H9 (cell line): Measurements from ENCODE around the gene FHOD3. TPM values are rescaled to one million over a fixed set of nuclear protein-coding genes. Genes with fewer than 3 reads are reported as not detected.

Experiments
- DNase-seq: peaks from one replicate; pipeline ENCODE4 v3.0.0-alpha.2; 2017
- H2AFZ ChIP-seq: one replicate; pipeline ENCODE4 v1.6.1; 2013; ENCODE audit warnings: mild to moderate bottlenecking, low read length, control low read depth, moderate library complexity
- H2AK5ac ChIP-seq: 2 replicates; pipeline ENCODE4 v1.6.1; 2013; ENCODE audit warnings: low read length, control low read depth, mixed read lengths; ENCODE audit not compliant: insufficient read length
- H2BK120ac ChIP-seq: one replicate; pipeline ENCODE4 v1.6.1; 2013; ENCODE audit warnings: low read depth, mild to moderate bottlenecking, low read length, control low read depth, inconsistent platforms; ENCODE audit not compliant: poor library complexity, severe bottlenecking
- H2BK12ac ChIP-seq: 2 replicates; pipeline ENCODE4 v1.6.1; 2013; ENCODE audit warnings: low read length, control low read depth, mixed read lengths, low read depth; ENCODE audit not compliant: insufficient read length
- H2BK15ac ChIP-seq: 2 replicates; pipeline ENCODE4 v1.6.1; 2013; ENCODE audit warnings: low read depth, low read length, control low read depth
- H2BK20ac ChIP-seq: one replicate; pipeline ENCODE4 v1.6.1; 2013; ENCODE audit warnings: low read depth, mild to moderate bottlenecking, low read length, control low read depth, inconsistent platforms; ENCODE audit not compliant: poor library complexity, severe bottlenecking
- H2BK5ac ChIP-seq: 2 replicates; pipeline ENCODE4 v1.6.1; 2013; ENCODE audit warnings: low read length, control low read depth, mixed read lengths; ENCODE audit not compliant: insufficient read length
- H3K14ac ChIP-seq: 2 replicates; pipeline ENCODE4 v1.6.1; 2013; ENCODE audit warnings: low read length, control low read depth; ENCODE audit not compliant: insufficient read depth
- H3K18ac ChIP-seq: 2 replicates; pipeline ENCODE4 v1.6.1; 2013; ENCODE audit warnings: low read depth, mild to moderate bottlenecking, mixed read lengths, low read length, control low read depth; ENCODE audit not compliant: insufficient read length
- H3K23ac ChIP-seq: 2 replicates; pipeline ENCODE4 v1.6.1; 2013; ENCODE audit warnings: low read length, control low read depth, mixed read lengths, low read depth; ENCODE audit not compliant: insufficient read length
- H3K23me2 ChIP-seq: 2 replicates; pipeline ENCODE4 v1.6.1; 2013; ENCODE audit warnings: low read depth, mild to moderate bottlenecking, mixed read lengths, low read length, control low read depth; ENCODE audit not compliant: insufficient read length, poor library complexity, severe bottlenecking
- H3K27ac ChIP-seq: 2 replicates; pipeline ENCODE4 v1.5.1; 2013; ENCODE audit warnings: low read length, control low read depth, mixed read lengths, low read depth; ENCODE audit not compliant: insufficient read length
- H3K27me3 ChIP-seq: 2 replicates; pipeline ENCODE4 v1.6.1; 2013; ENCODE audit warnings: low read length, control low read depth, inconsistent platforms; ENCODE audit not compliant: insufficient read depth
- H3K4ac ChIP-seq: 2 replicates; pipeline ENCODE4 v1.6.1; 2013; ENCODE audit warnings: low read depth, mild to moderate bottlenecking, control low read depth, inconsistent platforms, low read length, moderate library complexity
- H3K4me1 ChIP-seq: 2 replicates; pipeline ENCODE4 v1.6.1; 2013; ENCODE audit warnings: low read length, control low read depth, inconsistent platforms; ENCODE audit not compliant: insufficient read depth
- H3K4me2 ChIP-seq: 2 replicates; pipeline ENCODE4 v1.6.1; 2013; ENCODE audit warnings: low read length, control low read depth, mixed read lengths; ENCODE audit not compliant: insufficient read length, insufficient read depth
- H3K56ac ChIP-seq: 2 replicates; pipeline ENCODE4 v1.6.1; 2013; ENCODE audit warnings: low read depth, mild to moderate bottlenecking, mixed read lengths, low read length, control low read depth; ENCODE audit not compliant: insufficient read length
- H3K79me1 ChIP-seq: 2 replicates; pipeline ENCODE4 v1.6.1; 2013; ENCODE audit warnings: low read depth, mild to moderate bottlenecking, moderate library complexity, low read length, control low read depth, inconsistent platforms; ENCODE audit not compliant: insufficient read depth, poor library complexity, severe bottlenecking
- H3K79me2 ChIP-seq: 2 replicates; pipeline ENCODE4 v1.6.1; 2013; ENCODE audit warnings: low read length, control low read depth, inconsistent platforms; ENCODE audit not compliant: insufficient read depth
- H3K9ac ChIP-seq: 2 replicates; pipeline ENCODE4 v1.6.1; 2013; ENCODE audit warnings: low read length, control low read depth, mixed read lengths; ENCODE audit not compliant: insufficient read length; ENCODE audit errors: extremely low read depth
- H3K9me3 ChIP-seq: one replicate; pipeline ENCODE4 v1.6.1; 2013; ENCODE audit warnings: low read depth, low read length, inconsistent platforms; ENCODE audit not compliant: control insufficient read depth
- H3T11ph ChIP-seq: one replicate; pipeline ENCODE4 v1.6.1; 2013; ENCODE audit warnings: mild to moderate bottlenecking, low read length, control low read depth, inconsistent platforms
- H4K20me1 ChIP-seq: one replicate; pipeline ENCODE4 v1.6.1; 2013; ENCODE audit not compliant: control insufficient read depth, insufficient read length, insufficient read depth
- H4K5ac ChIP-seq: 2 replicates; pipeline ENCODE4 v1.6.1; 2013; ENCODE audit warnings: low read depth, mild to moderate bottlenecking, mixed read lengths, low read length, control low read depth; ENCODE audit not compliant: insufficient read length
- H4K8ac ChIP-seq: replicated peaks from 2 replicates; pipeline ENCODE4 v1.6.1; 2013; ENCODE audit warnings: low read length, control low read depth, mixed read lengths, low read depth; ENCODE audit not compliant: insufficient read length
- H4K91ac ChIP-seq: 2 replicates; pipeline ENCODE4 v1.6.1; 2013; ENCODE audit warnings: low read depth, mild to moderate bottlenecking, moderate library complexity, mixed read lengths, low read length, control low read depth; ENCODE audit not compliant: insufficient read length
- H3K27ac Mint-ChIP-seq, 3 experiments: 2 replicates in 2 of 3; 3 replicates in 1 of 3; pipeline ENCODE4 v1.8.0; 2020 to 2021; ENCODE audit warnings: mixed read lengths in 3 of 3, mild to moderate bottlenecking in 1 of 3, moderate library complexity in 1 of 3
- H3K27me3 Mint-ChIP-seq: 2 replicates; pipeline ENCODE4 v1.8.0; 2021; ENCODE audit warnings: low read depth, mild to moderate bottlenecking, moderate library complexity, mixed read lengths
- H3K36me3 Mint-ChIP-seq, 3 experiments: 2 replicates in 2 of 3; 3 replicates in 1 of 3; pipeline ENCODE4 v1.8.0; 2020 to 2021; ENCODE audit warnings: low read depth in 3 of 3, mixed read lengths in 3 of 3; ENCODE audit not compliant: insufficient read depth in 1 of 3
- H3K4me1 Mint-ChIP-seq, 2 experiments: 2 replicates each; pipeline ENCODE4 v1.8.0; 2020; ENCODE audit warnings: mixed read lengths in 2 of 2
- H3K4me3 Mint-ChIP-seq, 2 experiments: 2 replicates in 1 of 2; 3 replicates in 1 of 2; pipeline ENCODE4 v1.8.0; 2020 to 2021; ENCODE audit warnings: mild to moderate bottlenecking in 2 of 2, mixed read lengths in 2 of 2, moderate library complexity in 1 of 2
- H3K9me3 Mint-ChIP-seq, 2 experiments: 2 replicates in 1 of 2; 3 replicates in 1 of 2; pipeline ENCODE4 v1.8.0; 2020; ENCODE audit warnings: mild to moderate bottlenecking in 2 of 2, mixed read lengths in 2 of 2, moderate library complexity in 1 of 2
- CTCF ChIP-seq: fragments of 200-600 bp; sonication (generic); conservative IDR thresholded peaks from 3 replicates; pipeline ENCODE4 v1.8.0; 2021; ENCODE audit warnings: antibody characterized with exemption, mild to moderate bottlenecking
- WGBS: extraction: QIAGEN DNeasy Blood & Tissue Kit; methylation state at CpG from one replicate; pipeline ENCODE4 v1.1.7; 2013; ENCODE audit warnings: missing lambda C conversion rate, low lambda C conversion rate, mixed read lengths; ENCODE audit not compliant: insufficient read length; ENCODE audit errors: extremely low coverage; 5-methylcytosine and 5-hydroxymethylcytosine counted together
- total RNA-seq: library from RNA; stranded (reverse); gene quantifications from 2 replicates; pipeline ENCODE4 v1.2.1, GENCODE V29; 2021

The FHOD3 gene
- total RNA-seq, 1 experiment from 2014 or later, result 8.0 TPM

- no peak overlapping the region for H3K18ac ChIP-seq
- H2BK12ac ChIP-seq, result no peak overlapping the region
- no peaks in the 10 kb centered on the region for H3K23me2 ChIP-seq
- no peaks in the 10 kb centered on the region for H4K20me1 ChIP-seq
- H3K4me1 Mint-ChIP-seq, result no peaks in the 10 kb centered on the region
- no CpG with 5 or more reads among the region's 1 CpG for WGBS
- no peak overlapping the region for H3T11ph ChIP-seq
- no peak overlapping the region for H3K27ac Mint-ChIP-seq
- no peak overlapping the region for H2AFZ ChIP-seq
- no peak overlapping the region for H3K4me2 ChIP-seq
- no peak overlapping the region for H2BK20ac ChIP-seq
- H3K4ac ChIP-seq, result no peak overlapping the region
- H4K91ac ChIP-seq, result no peak overlapping the region
- H3K4me3 Mint-ChIP-seq, result no peak overlapping the region
- H3K27me3 ChIP-seq, result no peaks in the 10 kb centered on the region
- no peak overlapping the region for H2BK5ac ChIP-seq
- no peaks in the 10 kb centered on the region for H3K9me3 ChIP-seq
- no peaks in the 10 kb centered on the region for H3K79me1 ChIP-seq
- no peak overlapping the region for H3K9ac ChIP-seq
- no peak overlapping the region for H4K8ac ChIP-seq
- H3K14ac ChIP-seq, result no peak overlapping the region
- no peaks in the 10 kb centered on the region for H3K27me3 Mint-ChIP-seq
- H3K79me2 ChIP-seq, result no peaks in the 10 kb centered on the region
- H3K56ac ChIP-seq, result no peak overlapping the region
- no peak for DNase-seq
- H3K36me3 Mint-ChIP-seq, result peaks cover 3 to 25% (median 11%) of the 10 kb centered on the region in 3 experiments; a peak in 5 of 7 replicates
- H2AK5ac ChIP-seq, result no peak overlapping the region
- H3K23ac ChIP-seq, result no peak overlapping the region
- no peak overlapping the region for H4K5ac ChIP-seq
- no peaks in the 10 kb centered on the region for H3K4me1 ChIP-seq
- H3K9me3 Mint-ChIP-seq, result peaks cover 4 to 7% of the 10 kb centered on the region in 2 experiments
- no peak for TF ChIP-seq CTCF
- no peak overlapping the region for H2BK120ac ChIP-seq
- no peak overlapping the region for H2BK15ac ChIP-seq
- H3K27ac ChIP-seq, result no peak overlapping the region
These were observed 60.6 kb downstream of the FHOD3 start for GRCh38 chr18:36358141-36358540.
